Measurements from ENCODE around the gene ASPG. TPM values are rescaled to one million over a fixed set of nuclear protein-coding genes. Genes with fewer than 3 reads are reported as not detected.
A peak's percentile ranks its signal among the peaks of the same experiment; 100 is the strongest.

ASPG gene
- total and polyA plus RNA-seq, 2 of the 13 experiments (the other 11 are each of a cell fraction or from before 2014, with no cell fraction given) = not detected

DNA sequence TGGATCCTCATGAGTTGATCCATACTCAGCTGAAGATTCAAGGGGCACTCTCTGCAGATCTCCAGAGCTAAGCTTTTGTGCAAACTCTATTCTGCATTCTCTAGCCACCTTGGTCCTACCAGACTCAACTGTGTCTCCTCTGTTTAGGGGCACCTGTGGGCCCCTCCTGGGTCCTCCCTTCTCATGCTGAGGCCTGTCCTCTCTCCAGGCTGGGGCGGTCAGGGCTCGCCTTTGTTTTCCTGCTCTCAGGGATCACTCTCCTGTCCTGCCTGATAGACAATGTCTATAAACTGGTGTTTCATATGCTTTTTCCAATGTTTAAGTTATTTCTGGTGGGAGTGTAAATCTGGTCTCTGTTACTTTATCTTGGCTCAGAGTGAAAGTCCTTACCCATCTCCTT lies 41.3 kb downstream of the ASPG start (continued):
- TF ChIP-seq, protein P1, sequence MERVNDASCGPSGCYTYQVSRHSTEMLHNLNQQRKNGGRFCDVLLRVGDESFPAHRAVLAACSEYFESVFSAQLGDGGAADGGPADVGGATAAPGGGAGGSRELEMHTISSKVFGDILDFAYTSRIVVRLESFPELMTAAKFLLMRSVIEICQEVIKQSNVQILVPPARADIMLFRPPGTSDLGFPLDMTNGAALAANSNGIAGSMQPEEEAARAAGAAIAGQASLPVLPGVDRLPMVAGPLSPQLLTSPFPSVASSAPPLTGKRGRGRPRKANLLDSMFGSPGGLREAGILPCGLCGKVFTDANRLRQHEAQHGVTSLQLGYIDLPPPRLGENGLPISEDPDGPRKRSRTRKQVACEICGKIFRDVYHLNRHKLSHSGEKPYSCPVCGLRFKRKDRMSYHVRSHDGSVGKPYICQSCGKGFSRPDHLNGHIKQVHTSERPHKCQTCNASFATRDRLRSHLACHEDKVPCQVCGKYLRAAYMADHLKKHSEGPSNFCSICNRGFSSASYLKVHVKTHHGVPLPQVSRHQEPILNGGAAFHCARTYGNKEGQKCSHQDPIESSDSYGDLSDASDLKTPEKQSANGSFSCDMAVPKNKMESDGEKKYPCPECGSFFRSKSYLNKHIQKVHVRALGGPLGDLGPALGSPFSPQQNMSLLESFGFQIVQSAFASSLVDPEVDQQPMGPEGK (CRISPR knock-in tag; IDR thresholded peaks at IDR 0.05) = no peak
- TF ChIP-seq REPIN1 (CRISPR knock-in tag; IDR thresholded peaks at IDR 0.05; ENCODE audit: borderline replicate concordance, low read depth) (no peak), TAF1 (CRISPR knock-in tag; IDR thresholded peaks at IDR 0.05) (no peak), MAFF (IDR thresholded peaks at IDR 0.05; ENCODE audit: low read depth, low read length) (no peak), JUNB (CRISPR knock-in tag; IDR thresholded peaks at IDR 0.05; ENCODE audit: borderline replicate concordance) (no peak)

DNA sequence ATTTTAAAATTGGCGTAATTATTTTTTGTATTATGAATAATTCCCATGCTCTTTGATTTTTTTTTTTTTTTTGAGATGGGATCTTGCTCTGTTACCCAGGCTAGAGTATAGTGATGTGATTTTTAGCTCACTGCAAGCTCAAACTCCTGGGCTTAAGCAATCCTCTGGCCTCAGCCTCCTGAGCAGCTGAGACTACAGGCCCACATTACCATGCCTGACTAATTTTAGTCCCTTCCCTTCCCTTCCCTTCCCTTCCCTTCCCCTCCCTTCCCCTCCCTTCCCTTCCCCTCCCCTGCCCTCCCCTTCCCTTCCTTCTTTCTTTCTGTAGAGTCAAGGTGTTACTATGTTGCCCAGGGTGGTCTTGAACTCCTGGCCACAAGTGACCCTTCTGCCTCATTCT lies 43.5 kb downstream of the ASPG start:
- ATAC-seq = no peak
- Histone ChIP-seq H3K79me2 (ENCODE audit: insufficient read depth, low read length) (no peaks in the 10 kb centered on the region), H3K4me3 (replicated peaks in 1 of 3; ENCODE audit: insufficient read depth in 1 of 3, low read depth in 2 of 3, low read length in 3 of 3) (no peak overlapping the region), H3K27me3 (ENCODE audit: control insufficient read depth in 1 of 2, insufficient read depth in 2 of 2, low read length in 2 of 2) (peaks cover 0 to 4% of the 10 kb centered on the region in 2 experiments; a peak in 2 of 5 replicates), H2AFZ (ENCODE audit: low read length) (no peak overlapping the region), H3K9ac (ENCODE audit: insufficient read depth, low read depth, low read length) (no peak overlapping the region), H3K36me3 (replicated peaks in 1 of 2; ENCODE audit: control insufficient read depth in 1 of 2, insufficient read depth in 2 of 2, low read length in 2 of 2) (no peaks in the 10 kb centered on the region), H3K9me3 (ENCODE audit: low read length) (peaks cover 16% of the 10 kb centered on the region), H3K27ac (ENCODE audit: extremely low read length, insufficient read depth, low read length) (no peak overlapping the region), H3K4me1 (ENCODE audit: insufficient read depth, low read length) (no peaks in the 10 kb centered on the region), H4K20me1 (ENCODE audit: insufficient read depth, low read length) (no peaks in the 10 kb centered on the region), H3K4me2 (ENCODE audit: low read depth, low read length) (no peak overlapping the region)
- ChIA-PET POLR2A (no interaction called here), CTCF (ENCODE audit: low intra/inter-chr PET ratio, low total read pairs) (interaction anchor here (2.9 kb wide), 1 partner anchor 51 kb away, joined by 37 read pairs; no protein-coding TSS in a partner anchor)
- BruUV-seq (replicated peaks) = no TSS peak
- no peak for FAIRE-seq
- intact Hi-C loops (cut with micrococcal nuclease; ENCODE audit: unreplicated experiment) = no loop called here
- in situ Hi-C loops (cut with HindIII; ENCODE audit: extremely low pct_ligation_motif_present, low pct_unique_long_range_greater_than_20kb) = no loop called here
- WGBS (ENCODE audit: low lambda C conversion rate) = 5% methylated on average over 1 of the region's 1 CpG
- no peak for DNase-seq (ENCODE audit: low spot score)
- TF ChIP-seq, protein P2, sequence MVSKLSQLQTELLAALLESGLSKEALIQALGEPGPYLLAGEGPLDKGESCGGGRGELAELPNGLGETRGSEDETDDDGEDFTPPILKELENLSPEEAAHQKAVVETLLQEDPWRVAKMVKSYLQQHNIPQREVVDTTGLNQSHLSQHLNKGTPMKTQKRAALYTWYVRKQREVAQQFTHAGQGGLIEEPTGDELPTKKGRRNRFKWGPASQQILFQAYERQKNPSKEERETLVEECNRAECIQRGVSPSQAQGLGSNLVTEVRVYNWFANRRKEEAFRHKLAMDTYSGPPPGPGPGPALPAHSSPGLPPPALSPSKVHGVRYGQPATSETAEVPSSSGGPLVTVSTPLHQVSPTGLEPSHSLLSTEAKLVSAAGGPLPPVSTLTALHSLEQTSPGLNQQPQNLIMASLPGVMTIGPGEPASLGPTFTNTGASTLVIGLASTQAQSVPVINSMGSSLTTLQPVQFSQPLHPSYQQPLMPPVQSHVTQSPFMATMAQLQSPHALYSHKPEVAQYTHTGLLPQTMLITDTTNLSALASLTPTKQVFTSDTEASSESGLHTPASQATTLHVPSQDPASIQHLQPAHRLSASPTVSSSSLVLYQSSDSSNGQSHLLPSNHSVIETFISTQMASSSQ (IDR thresholded peaks at IDR 0.05; ENCODE audit: low read depth) = no peak
- TF ChIP-seq, protein P2 (CRISPR knock-in tag; IDR thresholded peaks at IDR 0.05; ENCODE audit: borderline replicate concordance) = no peak
- TF ChIP-seq SP5 (CRISPR knock-in tag; IDR thresholded peaks at IDR 0.05; ENCODE audit: borderline replicate concordance, low read depth) = no peak
- TF ChIP-seq PCBP1 (IDR thresholded peaks at IDR 0.05; ENCODE audit: borderline replicate concordance, low read depth, low read length) = 0 out of 2 replicates have a peak, but pooled peaks have one; percentile 71
- peak; percentile 95 for TF ChIP-seq HNRNPK (IDR thresholded peaks at IDR 0.05; ENCODE audit: low read depth, low read length, poor library complexity, severe bottlenecking)

All from HepG2 (cell line).